OCI-LY3 (cell line): Measurements from ENCODE around the gene FLCN.

ENCODE experiments used
- H2AFZ ChIP-seq: fragments of 200-600, 300-600 bp; shearing (Covaris generic); 2 replicates; pipeline ENCODE4 v1.6.0; 2014; ENCODE audit warnings: antibody characterized with exemption, low read depth, low read length
- H3K27ac ChIP-seq: fragments of 200-600, 300-600 bp; sonication (generic); 2 replicates; pipeline ENCODE4 v1.5.1; 2014; ENCODE audit warnings: mild to moderate bottlenecking, low read length, moderate library complexity, mixed read lengths
- H3K27me3 ChIP-seq: fragments of 200-600, 300-600 bp; sonication (generic); 2 replicates; pipeline ENCODE4 v1.6.1; 2014; ENCODE audit warnings: low read depth, low read length, mixed read lengths
- H3K36me3 ChIP-seq: fragments of 200-600, 300-600 bp; sonication (generic); replicated peaks from 2 replicates; pipeline ENCODE3; 2014; ENCODE audit warnings: low read depth, low read length, mixed read lengths
- H3K4me1 ChIP-seq: fragments of 300-600, 200-600 bp; sonication (generic); 2 replicates; pipeline ENCODE4 v1.6.1; 2014; ENCODE audit warnings: low read length, mixed read lengths
- H3K4me2 ChIP-seq: fragments of 200-600, 300-600 bp; sonication (generic); 2 replicates; pipeline ENCODE4 v1.6.1; 2014; ENCODE audit warnings: low read length, mixed read lengths
- H3K4me3 ChIP-seq: fragments of 300-600, 200-600 bp; sonication (generic); 2 replicates; pipeline ENCODE4 v1.5.1; 2014; ENCODE audit warnings: antibody characterized with exemption, mild to moderate bottlenecking, low read length, moderate library complexity
- H3K79me2 ChIP-seq: fragments of 300-600, 200-600 bp; shearing (Covaris generic); 2 replicates; pipeline ENCODE4 v1.6.1; 2014; ENCODE audit warnings: mild to moderate bottlenecking, low read length, mixed read lengths
- H3K9ac ChIP-seq: fragments of 300-600, 200-600 bp; shearing (Covaris generic); 2 replicates; pipeline ENCODE4 v1.6.0; 2014; ENCODE audit warnings: mild to moderate bottlenecking, low read length, moderate library complexity
- H3K9me3 ChIP-seq: fragments of 200-600, 300-600 bp; shearing (Covaris generic); 2 replicates; pipeline ENCODE4 v1.6.1; 2014; ENCODE audit warnings: low read length, mixed read lengths; ENCODE audit not compliant: insufficient read depth
- H4K20me1 ChIP-seq: fragments of 200-600, 300-600 bp; sonication (generic); 2 replicates; pipeline ENCODE4 v1.6.1; 2016; ENCODE audit warnings: low read length, mixed read lengths; ENCODE audit not compliant: insufficient read depth
- EZH2phosphoT487 ChIP-seq: fragments of 200-600 bp; shearing (Covaris generic); IDR thresholded peaks from 2 replicates; pipeline ENCODE4 v1.6.1; 2018; ENCODE audit warnings: antibody characterized with exemption, mixed run types, low read depth
- TF ChIP-seq, protein P1 (sequence below): fragments of 200-600, 300-600 bp; sonication (generic); IDR thresholded peaks from 2 replicates; pipeline ENCODE4 v1.5.1; 2014; ENCODE audit warnings: antibody characterized with exemption, low read length, low read depth

Gene FLCN

DNA sequence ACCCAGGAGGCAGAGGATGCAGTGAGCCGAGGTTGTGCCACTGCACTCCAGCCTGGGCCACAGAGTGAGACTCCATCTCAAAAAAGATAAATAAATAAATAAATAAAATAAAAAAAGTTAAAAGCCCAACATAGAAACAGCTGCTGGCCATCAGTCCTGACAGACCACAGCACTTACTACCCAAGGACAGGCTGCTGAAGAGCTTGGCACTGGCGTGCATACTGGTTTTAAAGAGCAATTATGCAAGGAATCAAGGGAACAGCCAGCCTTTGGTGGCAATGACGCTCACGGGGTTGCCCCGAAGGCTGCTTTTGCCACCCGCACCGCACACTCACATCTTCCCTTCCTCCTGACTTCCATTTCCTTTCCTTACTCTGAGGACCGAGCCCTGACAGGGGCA is 35.1 kb downstream of the FLCN start:
- Histone ChIP-seq H3K27me3 (no peaks in the 10 kb centered on the region), H3K4me2 (no peak overlapping the region), H3K4me3 (no peak overlapping the region), H3K9ac (no peak overlapping the region), H3K4me1 (peaks cover 18% of the 10 kb centered on the region), H3K9me3 (no peaks in the 10 kb centered on the region), H3K36me3 (peaks cover 19% of the 10 kb centered on the region), H3K79me2 (peaks cover 61% of the 10 kb centered on the region), H3K27ac (no peak overlapping the region), H2AFZ (no peak overlapping the region), H4K20me1 (peaks cover 8% of the 10 kb centered on the region)
- TF ChIP-seq, protein P1, sequence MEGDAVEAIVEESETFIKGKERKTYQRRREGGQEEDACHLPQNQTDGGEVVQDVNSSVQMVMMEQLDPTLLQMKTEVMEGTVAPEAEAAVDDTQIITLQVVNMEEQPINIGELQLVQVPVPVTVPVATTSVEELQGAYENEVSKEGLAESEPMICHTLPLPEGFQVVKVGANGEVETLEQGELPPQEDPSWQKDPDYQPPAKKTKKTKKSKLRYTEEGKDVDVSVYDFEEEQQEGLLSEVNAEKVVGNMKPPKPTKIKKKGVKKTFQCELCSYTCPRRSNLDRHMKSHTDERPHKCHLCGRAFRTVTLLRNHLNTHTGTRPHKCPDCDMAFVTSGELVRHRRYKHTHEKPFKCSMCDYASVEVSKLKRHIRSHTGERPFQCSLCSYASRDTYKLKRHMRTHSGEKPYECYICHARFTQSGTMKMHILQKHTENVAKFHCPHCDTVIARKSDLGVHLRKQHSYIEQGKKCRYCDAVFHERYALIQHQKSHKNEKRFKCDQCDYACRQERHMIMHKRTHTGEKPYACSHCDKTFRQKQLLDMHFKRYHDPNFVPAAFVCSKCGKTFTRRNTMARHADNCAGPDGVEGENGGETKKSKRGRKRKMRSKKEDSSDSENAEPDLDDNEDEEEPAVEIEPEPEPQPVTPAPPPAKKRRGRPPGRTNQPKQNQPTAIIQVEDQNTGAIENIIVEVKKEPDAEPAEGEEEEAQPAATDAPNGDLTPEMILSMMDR: no peak
- TF ChIP-seq EZH2phosphoT487: no peak

DNA sequence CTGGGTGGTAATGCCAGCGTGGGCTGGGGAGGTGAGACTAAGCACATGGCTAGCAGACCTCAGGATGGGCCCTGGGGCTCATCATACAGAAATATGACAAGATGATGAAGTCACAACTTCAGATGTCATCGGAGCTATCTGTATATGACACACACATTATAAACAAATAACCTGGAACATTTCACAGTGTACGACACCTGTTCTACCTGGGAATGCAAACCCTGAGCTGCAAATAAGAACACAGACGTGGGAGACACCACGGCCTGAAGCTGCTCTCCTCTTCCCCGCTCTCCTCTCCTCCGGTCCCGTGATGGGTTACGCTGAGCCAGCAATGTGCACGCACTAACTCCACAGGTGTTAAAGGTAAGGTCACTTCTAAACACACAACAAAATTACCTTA is 35.7 kb downstream of the FLCN start:
- H3K4me2 ChIP-seq: no peak overlapping the region
- H3K4me3 ChIP-seq: no peak overlapping the region
- no peak overlapping the region for H2AFZ ChIP-seq
- H4K20me1 ChIP-seq: peaks cover 8% of the 10 kb centered on the region
- H3K9me3 ChIP-seq: no peaks in the 10 kb centered on the region
- TF ChIP-seq, protein P1: no peak
- TF ChIP-seq EZH2phosphoT487: no peak
- no peak overlapping the region for H3K9ac ChIP-seq
- peaks cover 61% of the 10 kb centered on the region for H3K79me2 ChIP-seq
- peaks cover 19% of the 10 kb centered on the region for H3K36me3 ChIP-seq
- H3K27me3 ChIP-seq: no peaks in the 10 kb centered on the region
- no peak overlapping the region for H3K27ac ChIP-seq
- peaks cover 12% of the 10 kb centered on the region for H3K4me1 ChIP-seq

DNA sequence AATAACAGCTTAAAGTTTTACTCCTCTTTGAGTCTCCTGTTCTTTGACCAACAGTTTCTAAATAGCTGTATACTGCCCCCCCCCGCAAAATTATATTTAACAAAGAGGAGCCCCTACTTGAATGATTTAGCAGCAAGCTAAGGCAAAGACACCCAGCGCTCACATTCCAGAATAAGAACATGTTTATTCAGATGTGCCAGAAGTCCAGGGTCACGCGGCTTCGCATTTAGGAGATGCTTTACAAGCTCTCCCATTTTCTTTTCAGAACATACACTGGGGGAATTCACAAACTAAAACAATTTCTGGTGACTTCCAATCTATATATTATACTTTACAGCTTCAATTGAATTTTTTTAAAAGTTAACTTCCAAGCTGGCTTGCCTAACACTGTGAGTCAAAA is 36.1 kb downstream of the FLCN start:
- Histone ChIP-seq H3K9me3 (no peaks in the 10 kb centered on the region), H3K4me3 (no peak overlapping the region), H3K4me2 (no peak overlapping the region), H3K4me1 (peaks cover 11% of the 10 kb centered on the region), H3K27ac (no peak overlapping the region), H3K36me3 (peaks cover 19% of the 10 kb centered on the region), H3K27me3 (no peaks in the 10 kb centered on the region), H3K9ac (no peak overlapping the region), H4K20me1 (peaks cover 8% of the 10 kb centered on the region), H3K79me2 (peaks cover 61% of the 10 kb centered on the region), H2AFZ (no peak overlapping the region)
- no peak for TF ChIP-seq EZH2phosphoT487
- TF ChIP-seq, protein P1: no peak

DNA sequence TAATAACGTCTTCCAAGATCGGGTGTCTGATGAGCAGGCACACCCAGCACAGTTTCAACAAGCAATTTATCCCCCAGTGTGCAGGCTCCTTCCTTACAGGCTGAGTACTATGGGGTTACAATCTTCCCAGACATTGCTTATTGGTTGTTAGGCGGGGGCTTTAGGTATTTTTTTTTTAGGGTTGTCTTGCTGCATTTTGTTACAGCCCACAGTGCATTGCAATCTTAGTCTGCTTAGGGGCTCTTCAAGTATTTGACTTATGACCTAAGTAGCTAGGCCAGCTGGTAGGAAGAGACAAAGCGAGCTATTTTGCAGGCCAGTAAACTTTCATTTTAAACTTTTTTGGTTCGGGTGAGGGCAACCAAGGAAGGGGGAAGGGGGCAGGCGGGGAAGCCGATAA is 36.7 kb downstream of the FLCN start:
- Histone ChIP-seq H3K79me2 (peaks cover 56% of the 10 kb centered on the region), H3K4me1 (peaks cover 11% of the 10 kb centered on the region), H2AFZ (no peak overlapping the region), H3K4me2 (no peak overlapping the region), H3K36me3 (peaks cover 19% of the 10 kb centered on the region), H3K9ac (no peak overlapping the region), H3K9me3 (no peaks in the 10 kb centered on the region), H4K20me1 (peaks cover 8% of the 10 kb centered on the region), H3K27me3 (no peaks in the 10 kb centered on the region), H3K27ac (no peak overlapping the region), H3K4me3 (no peak overlapping the region)
- TF ChIP-seq EZH2phosphoT487: no peak
- TF ChIP-seq, protein P1: no peak
